Smooth muscle cell (in vitro differentiated cells): ENCODE data around the gene MAP3K3. TPM values are rescaled to one million over a fixed set of nuclear protein-coding genes. Genes with fewer than 3 reads are reported as not detected.
"Not testable (repeated sequence)": the region's sequence is repeated elsewhere in the genome, so short reads cannot be mapped to it uniquely, and the experiment has no call there.

Source experiments
- DNase-seq: peaks from one replicate; lab custom pipeline; 2025; ENCODE audit not compliant: unreplicated experiment; lab: John Stamatoyannopoulos, UW
- H2AFZ ChIP-seq: fragments of 200-600 bp; sonication (generic); 2 replicates; pipeline ENCODE4 v1.6.0; 2016; ENCODE audit warnings: antibody characterized with exemption, low read depth, mild to moderate bottlenecking
- H3F3A ChIP-seq: fragments of 200-600 bp; sonication (generic); 2 replicates; pipeline ENCODE4 v1.6.0; 2017; ENCODE audit warnings: antibody characterized with exemption, low read depth
- H3K27ac ChIP-seq: fragments of 200-600 bp; sonication (generic); 2 replicates; pipeline ENCODE4 v1.5.1; 2016; ENCODE audit warnings: low read depth, mild to moderate bottlenecking
- H3K27me3 ChIP-seq: fragments of 200-600 bp; sonication (generic); 2 replicates; pipeline ENCODE4 v1.6.1; 2016; ENCODE audit warnings: low read depth, mild to moderate bottlenecking
- H3K36me3 ChIP-seq: fragments of 200-600 bp; sonication (generic); 2 replicates; pipeline ENCODE4 v1.5.1; 2016; ENCODE audit warnings: low read depth
- H3K4me1 ChIP-seq: fragments of 200-600 bp; sonication (generic); 2 replicates; pipeline ENCODE4 v1.5.1; 2016; ENCODE audit warnings: low read depth
- H3K4me2 ChIP-seq: fragments of 200-600 bp; sonication (generic); 2 replicates; pipeline ENCODE4 v1.6.0; 2016; ENCODE audit warnings: mild to moderate bottlenecking
- H3K4me3 ChIP-seq: fragments of 200-600 bp; sonication (generic); 2 replicates; pipeline ENCODE4 v1.5.1; 2016; ENCODE audit warnings: mild to moderate bottlenecking
- H3K79me2 ChIP-seq: fragments of 200-600 bp; sonication (generic); 2 replicates; pipeline ENCODE4 v1.6.0; 2016; ENCODE audit warnings: low read depth, mild to moderate bottlenecking
- H3K9ac ChIP-seq: fragments of 200-600 bp; sonication (generic); 2 replicates; pipeline ENCODE4 v1.6.0; 2016; ENCODE audit warnings: low read depth
- H3K9me3 ChIP-seq: fragments of 200-600 bp; sonication (generic); replicated peaks from 2 replicates; pipeline ENCODE4 v1.5.1; 2016; ENCODE audit warnings: low read depth
- H4K20me1 ChIP-seq: fragments of 200-600 bp; sonication (generic); 2 replicates; pipeline ENCODE4 v1.6.0; 2016; ENCODE audit warnings: low read depth
- WGBS: methylation state at CpG from one replicate; pipeline ENCODE4 v1.1.7; 2016; ENCODE audit warnings: low lambda C conversion rate; 5-methylcytosine and 5-hydroxymethylcytosine counted together
- polyA plus RNA-seq: library from polyadenylated mRNA; unstranded; fragments of >200 nt; fragmentation: Nextera tagmentation; extraction: Ambion mirVana; gene quantifications from 2 replicates; pipeline ENCODE4 v1.2.1, GENCODE V29; 2016
- total RNA-seq: library from RNA; depleted of rRNA; stranded (reverse); fragments of >200 nt; gene quantifications from 2 replicates; pipeline ENCODE4 v1.2.3, GENCODE V29; 2014
- TF ChIP-seq, protein P1 (sequence below): fragments of 200-600 bp; sonication (generic); IDR thresholded peaks from 2 replicates; pipeline ENCODE4 v1.5.1; 2017; ENCODE audit warnings: borderline replicate concordance, mild to moderate bottlenecking, antibody characterized with exemption; ENCODE audit not compliant: insufficient read depth, poor library complexity, severe bottlenecking

Gene MAP3K3
- total and polyA plus RNA-seq, 2 experiments from 2014 or later = 16.0 to 23.6 TPM

DNA sequence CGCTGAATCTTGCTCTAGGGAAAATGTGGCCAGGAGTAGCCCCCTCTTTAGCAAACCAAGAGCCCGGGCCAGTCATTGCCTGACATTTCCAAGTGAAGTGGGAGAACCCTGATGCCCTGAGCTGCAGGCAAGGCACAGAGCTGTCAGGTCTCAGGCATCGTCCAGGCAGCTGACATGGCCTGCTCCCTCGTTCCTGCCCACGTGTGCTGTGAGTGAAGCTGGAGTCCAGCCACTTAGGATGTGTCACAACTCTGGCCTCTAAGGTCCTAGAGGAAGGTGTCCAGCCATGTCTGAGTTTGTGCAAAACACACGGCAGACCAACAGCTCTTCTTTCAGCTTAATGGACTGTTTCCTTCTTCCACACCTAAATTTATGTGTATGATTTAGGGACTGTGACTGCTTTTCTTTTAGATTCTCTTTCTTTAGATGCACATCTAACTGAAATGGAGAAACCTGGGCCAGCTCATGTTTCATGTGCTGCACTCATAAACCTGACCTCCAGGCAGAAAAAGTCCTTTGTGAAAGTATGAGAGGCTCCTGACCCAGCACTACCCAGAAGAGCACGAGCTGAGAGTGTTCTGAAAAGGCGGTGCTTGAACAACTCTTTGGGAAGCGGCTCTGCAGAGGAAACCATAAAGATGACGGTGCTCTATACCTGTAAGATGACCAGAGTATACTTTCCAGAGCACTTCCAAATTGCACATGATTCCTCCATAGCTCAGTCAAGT is 92.5 kb downstream of the MAP3K3 start:
- H3K9me3 ChIP-seq = no peaks in the 10 kb centered on the region
- no peaks in the 10 kb centered on the region for H4K20me1 ChIP-seq
- TF ChIP-seq, protein P1, sequence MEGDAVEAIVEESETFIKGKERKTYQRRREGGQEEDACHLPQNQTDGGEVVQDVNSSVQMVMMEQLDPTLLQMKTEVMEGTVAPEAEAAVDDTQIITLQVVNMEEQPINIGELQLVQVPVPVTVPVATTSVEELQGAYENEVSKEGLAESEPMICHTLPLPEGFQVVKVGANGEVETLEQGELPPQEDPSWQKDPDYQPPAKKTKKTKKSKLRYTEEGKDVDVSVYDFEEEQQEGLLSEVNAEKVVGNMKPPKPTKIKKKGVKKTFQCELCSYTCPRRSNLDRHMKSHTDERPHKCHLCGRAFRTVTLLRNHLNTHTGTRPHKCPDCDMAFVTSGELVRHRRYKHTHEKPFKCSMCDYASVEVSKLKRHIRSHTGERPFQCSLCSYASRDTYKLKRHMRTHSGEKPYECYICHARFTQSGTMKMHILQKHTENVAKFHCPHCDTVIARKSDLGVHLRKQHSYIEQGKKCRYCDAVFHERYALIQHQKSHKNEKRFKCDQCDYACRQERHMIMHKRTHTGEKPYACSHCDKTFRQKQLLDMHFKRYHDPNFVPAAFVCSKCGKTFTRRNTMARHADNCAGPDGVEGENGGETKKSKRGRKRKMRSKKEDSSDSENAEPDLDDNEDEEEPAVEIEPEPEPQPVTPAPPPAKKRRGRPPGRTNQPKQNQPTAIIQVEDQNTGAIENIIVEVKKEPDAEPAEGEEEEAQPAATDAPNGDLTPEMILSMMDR = no peak
- no peak for DNase-seq
- no peak overlapping the region for H3K27ac ChIP-seq
- H3K4me1 ChIP-seq = no peaks in the 10 kb centered on the region
- H3K79me2 ChIP-seq = no peaks in the 10 kb centered on the region
- H3K36me3 ChIP-seq = no peaks in the 10 kb centered on the region
- no peaks in the 10 kb centered on the region for H3F3A ChIP-seq
- no peak overlapping the region for H2AFZ ChIP-seq
- 88% methylated on average over 10 of the region's 10 CpGs for WGBS
- no peak overlapping the region for H3K4me2 ChIP-seq
- H3K27me3 ChIP-seq = no peaks in the 10 kb centered on the region
- no peak overlapping the region for H3K4me3 ChIP-seq
- no peak overlapping the region for H3K9ac ChIP-seq

DNA sequence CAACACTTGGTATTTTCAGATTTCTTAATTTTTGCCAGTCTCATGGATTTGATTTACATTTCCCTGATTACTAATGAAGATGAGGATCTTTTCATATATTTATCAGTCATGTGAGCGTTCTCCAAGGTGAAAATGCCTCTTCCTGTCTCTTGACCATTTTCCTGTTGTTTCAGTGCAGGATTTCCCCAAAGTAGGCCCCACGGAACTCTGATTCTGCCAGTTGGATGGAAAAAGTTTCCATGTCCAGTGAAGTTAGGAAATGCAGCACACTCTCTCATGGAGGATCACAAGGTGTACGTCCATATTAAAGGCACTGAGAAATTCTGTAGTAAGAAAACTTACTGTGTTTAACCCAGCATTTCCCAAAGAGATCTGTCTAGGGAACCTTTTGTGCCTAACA is 94.2 kb downstream of the MAP3K3 start:
- no peak overlapping the region for H3K27ac ChIP-seq
- no peaks in the 10 kb centered on the region for H3K79me2 ChIP-seq
- H3K4me1 ChIP-seq = no peaks in the 10 kb centered on the region
- no peaks in the 10 kb centered on the region for H3F3A ChIP-seq
- no peak overlapping the region for H2AFZ ChIP-seq
- TF ChIP-seq, protein P1 = no peak
- DNase-seq = no peak
- H3K4me3 ChIP-seq = no peak overlapping the region
- H3K27me3 ChIP-seq = no peaks in the 10 kb centered on the region
- H4K20me1 ChIP-seq = no peaks in the 10 kb centered on the region
- no peaks in the 10 kb centered on the region for H3K9me3 ChIP-seq
- no peak overlapping the region for H3K4me2 ChIP-seq
- no peak overlapping the region for H3K9ac ChIP-seq
- WGBS = 95% methylated on average over 3 of the region's 3 CpGs
- H3K36me3 ChIP-seq = no peaks in the 10 kb centered on the region

DNA sequence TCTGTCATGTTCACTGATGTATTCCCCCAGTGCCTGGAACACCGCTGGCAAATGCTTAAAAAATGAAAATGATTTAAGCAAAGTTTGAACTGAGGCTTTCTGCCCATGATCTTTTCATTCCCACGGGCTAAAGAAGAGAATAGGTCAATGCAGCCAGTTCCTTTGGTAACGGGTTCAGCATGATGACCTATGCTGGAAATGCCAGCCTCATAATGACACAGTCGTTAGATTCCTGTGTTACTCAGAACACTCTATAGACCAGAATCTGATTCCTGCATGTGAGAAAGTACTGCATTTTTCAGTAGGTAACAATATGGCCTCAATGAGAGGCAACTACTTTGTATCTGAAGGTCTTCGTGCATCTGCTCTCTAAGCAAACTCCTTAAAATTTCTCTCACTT is 96.8 kb downstream of the MAP3K3 start:
- H3K9me3 ChIP-seq = no peaks in the 10 kb centered on the region
- H3K36me3 ChIP-seq = no peaks in the 10 kb centered on the region
- no peaks in the 10 kb centered on the region for H4K20me1 ChIP-seq
- H3K4me3 ChIP-seq = no peak overlapping the region
- H3K27me3 ChIP-seq = no peaks in the 10 kb centered on the region
- H3K4me2 ChIP-seq = no peak overlapping the region
- TF ChIP-seq, protein P1 = no peak
- H3K79me2 ChIP-seq = no peaks in the 10 kb centered on the region
- no peak overlapping the region for H3K9ac ChIP-seq
- no peaks in the 10 kb centered on the region for H3K4me1 ChIP-seq
- H3F3A ChIP-seq = no peaks in the 10 kb centered on the region
- no peak for DNase-seq
- no peak overlapping the region for H3K27ac ChIP-seq
- WGBS = 95% methylated on average over 5 of the region's 5 CpGs
- H2AFZ ChIP-seq = no peak overlapping the region

DNA sequence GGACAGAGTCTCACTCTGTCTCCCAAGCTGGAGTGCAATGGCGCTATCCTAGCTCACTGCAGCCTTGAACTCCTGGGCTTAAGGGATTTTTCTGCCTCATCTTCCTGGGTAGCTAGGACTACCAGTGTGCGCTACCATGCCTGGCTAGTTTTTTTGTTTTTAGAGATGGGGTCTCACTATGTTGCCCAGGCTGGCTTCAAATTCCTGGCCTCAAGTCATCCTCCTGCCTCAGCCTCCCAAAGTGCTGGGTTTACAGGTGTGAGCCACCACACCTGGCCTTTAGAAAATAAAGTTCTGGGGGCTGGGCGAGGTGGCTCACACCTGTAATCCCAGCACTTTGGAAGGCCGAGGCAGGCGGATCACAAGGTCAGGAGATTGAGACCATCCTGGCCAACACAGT is 98.0 kb downstream of the MAP3K3 start:
- not testable (repeated sequence) for H3K27ac ChIP-seq, H3K4me1 ChIP-seq, H2AFZ ChIP-seq, H3K4me2 ChIP-seq, H3K36me3 ChIP-seq, H3K4me3 ChIP-seq, H3K27me3 ChIP-seq, H3K79me2 ChIP-seq, H4K20me1 ChIP-seq, H3K9ac ChIP-seq, DNase-seq, H3K9me3 ChIP-seq, H3F3A ChIP-seq
- 96% methylated on average over 5 of the region's 5 CpGs for WGBS
